ENCODE results near the gene GNG12.

DNA sequence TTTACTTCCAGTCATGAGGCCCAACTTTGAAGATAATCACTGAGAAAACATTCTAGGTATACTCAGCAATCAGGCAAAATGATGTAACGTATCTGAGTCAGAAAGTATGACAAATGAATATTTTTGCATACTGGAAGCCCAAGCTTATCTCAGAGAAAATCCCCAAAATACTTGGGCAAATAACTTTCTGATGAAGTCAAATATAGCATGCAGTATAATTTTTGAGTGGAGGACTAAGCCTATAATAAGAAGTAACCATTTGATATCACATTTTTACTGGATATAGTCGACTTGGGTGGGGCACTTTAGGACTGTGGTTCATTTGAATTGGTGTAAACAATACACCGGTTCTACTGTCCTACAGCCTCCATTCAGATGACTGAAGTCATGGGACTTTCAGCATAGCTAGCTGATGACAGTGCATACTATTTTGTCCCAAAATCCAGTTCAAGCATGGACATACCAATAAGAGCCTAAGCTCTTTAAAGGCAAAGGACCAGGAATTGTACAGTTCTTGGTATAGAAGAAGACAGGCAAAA, 150.5 kb downstream of the GNG12 start:
- TF ChIP-seq POLR2A (IDR thresholded peaks at IDR 0.05; ENCODE audit: low read length) (no peak), GATA1 (IDR thresholded peaks at IDR 0.05; ENCODE audit: low read depth, low read length) (no peak)

Data from erythroblast (primary cell).